Activated naive CD4-positive, alpha-beta T cell treated with anti-CD3 and anti-CD28 coated beads, Interleukin-2, amount 10 ng/mL, durations not matched to agents 7 days and 5 days (primary cell): ENCODE data around the gene CNOT4.
"Not testable (repeated sequence)": the region's sequence is repeated elsewhere in the genome, so short reads cannot be mapped to it uniquely, and the experiment has no call there.

Experiments
- CTCF ChIA-PET: fragments of 350-600 bp; sonication (Branson Sonifier 250); formaldehyde crosslinking; loops from one replicate; lab custom pipeline; 2021; ENCODE audit warnings: antibody characterized with exemption; lab: Charles Lee
- DNase-seq: peaks from one replicate; pipeline ENCODE4 v3.0.0-alpha.2; 2020
- H3K27ac Mint-ChIP-seq: one replicate; pipeline ENCODE4 v1.8.0; 2021; ENCODE audit warnings: mild to moderate bottlenecking, moderate library complexity, mixed read lengths
- H3K27me3 Mint-ChIP-seq: one replicate; pipeline ENCODE4 v1.8.0; 2021; ENCODE audit warnings: mild to moderate bottlenecking, mixed read lengths
- H3K36me3 Mint-ChIP-seq: one replicate; pipeline ENCODE4 v1.8.0; 2021; ENCODE audit warnings: mixed read lengths
- H3K4me1 Mint-ChIP-seq: one replicate; pipeline ENCODE4 v1.8.0; 2021; ENCODE audit warnings: mixed read lengths
- H3K4me3 Mint-ChIP-seq: one replicate; pipeline ENCODE4 v1.8.0; 2021; ENCODE audit warnings: mild to moderate bottlenecking, moderate library complexity, mixed read lengths
- H3K9me3 Mint-ChIP-seq: one replicate; pipeline ENCODE4 v1.8.0; 2021; ENCODE audit warnings: mixed read lengths

Gene CNOT4

GRCh38 chr7:135459951-135460567, 49.8 kb downstream of the CNOT4 start:
- Mint-ChIP-seq H3K9me3 (no peaks in the 10 kb centered on the region), H3K36me3 (peaks cover 4% of the 10 kb centered on the region), H3K27ac (no peak overlapping the region), H3K4me3 (no peak overlapping the region), H3K27me3 (no peaks in the 10 kb centered on the region), H3K4me1 (peaks cover 3% of the 10 kb centered on the region)
- DNase-seq, result no peak
- CTCF ChIA-PET, result interaction anchor here (0.6 kb wide), 1 partner anchor 124 kb away, joined by 3 read pairs; no protein-coding TSS in a partner anchor

GRCh38 chr7:135459076-135459475, 50.8 kb downstream of the CNOT4 start:
- Mint-ChIP-seq H3K36me3 (peaks cover 4% of the 10 kb centered on the region), H3K4me3 (no peak overlapping the region), H3K9me3 (no peaks in the 10 kb centered on the region), H3K4me1 (peaks cover 3% of the 10 kb centered on the region), H3K27me3 (no peaks in the 10 kb centered on the region), H3K27ac (no peak overlapping the region)
- CTCF ChIA-PET, result interaction anchor here (0.6 kb wide), 1 partner anchor 125 kb away, joined by 3 read pairs; no protein-coding TSS in a partner anchor
- no peak for DNase-seq

GRCh38 chr7:135454060-135454459, 55.8 kb downstream of the CNOT4 start:
- Mint-ChIP-seq H3K27me3 (no peaks in the 10 kb centered on the region), H3K9me3 (no peaks in the 10 kb centered on the region), H3K36me3 (no peaks in the 10 kb centered on the region), H3K27ac (no peak overlapping the region), H3K4me3 (no peak overlapping the region), H3K4me1 (peaks cover 5% of the 10 kb centered on the region)
- DNase-seq, result no peak
- CTCF ChIA-PET, result interaction anchor here (0.7 kb wide), 1 partner anchor 1097 kb away, joined by 3 read pairs; no protein-coding TSS in a partner anchor

- no peak overlapping the region for H3K27ac Mint-ChIP-seq
- no peaks in the 10 kb centered on the region for H3K9me3 Mint-ChIP-seq
- H3K27me3 Mint-ChIP-seq, result no peaks in the 10 kb centered on the region
- no peak for DNase-seq
- CTCF ChIA-PET, result no interaction called here
- peaks cover 20% of the 10 kb centered on the region for H3K4me1 Mint-ChIP-seq
- no peak overlapping the region for H3K4me3 Mint-ChIP-seq
- peaks cover 5% of the 10 kb centered on the region for H3K36me3 Mint-ChIP-seq
Measured at GRCh38 chr7:135449436-135449835, 60.5 kb downstream of the CNOT4 start.

GRCh38 chr7:135448753-135449152, 61.1 kb downstream of the CNOT4 start:
- Mint-ChIP-seq H3K4me3 (no peak overlapping the region), H3K4me1 (peaks cover 20% of the 10 kb centered on the region), H3K27me3 (no peaks in the 10 kb centered on the region), H3K9me3 (no peaks in the 10 kb centered on the region), H3K27ac (peak overlapping the region; percentile 6), H3K36me3 (peaks cover 6% of the 10 kb centered on the region)
- DNase-seq, result no peak
- CTCF ChIA-PET, result no interaction called here

GRCh38 chr7:135447748-135448147, 62.2 kb downstream of the CNOT4 start:
- CTCF ChIA-PET, result no interaction called here
- Mint-ChIP-seq H3K27ac (peak overlapping the region; percentile 45), H3K4me3 (no peak overlapping the region), H3K9me3 (no peaks in the 10 kb centered on the region), H3K4me1 (peaks cover 20% of the 10 kb centered on the region), H3K27me3 (no peaks in the 10 kb centered on the region), H3K36me3 (peaks cover 12% of the 10 kb centered on the region)
- DNase-seq, result no peak

GRCh38 chr7:135445690-135446089, 64.2 kb downstream of the CNOT4 start:
- H3K36me3 Mint-ChIP-seq, result peaks cover 12% of the 10 kb centered on the region
- no peak overlapping the region for H3K27ac Mint-ChIP-seq
- CTCF ChIA-PET, result no interaction called here
- H3K27me3 Mint-ChIP-seq, result no peaks in the 10 kb centered on the region
- peaks cover 20% of the 10 kb centered on the region for H3K4me1 Mint-ChIP-seq
- no peaks in the 10 kb centered on the region for H3K9me3 Mint-ChIP-seq
- DNase-seq, result no peak
- H3K4me3 Mint-ChIP-seq, result no peak overlapping the region

GRCh38 chr7:135445266-135445665, 64.6 kb downstream of the CNOT4 start:
- H3K27ac Mint-ChIP-seq, DNase-seq, H3K4me3 Mint-ChIP-seq, H3K9me3 Mint-ChIP-seq, H3K27me3 Mint-ChIP-seq, CTCF ChIA-PET: not testable (repeated sequence)
- Mint-ChIP-seq H3K4me1 (peaks cover 20% of the 10 kb centered on the region), H3K36me3 (peaks cover 12% of the 10 kb centered on the region)

GRCh38 chr7:135441791-135442190, 68.1 kb downstream of the CNOT4 start:
- H3K4me3 Mint-ChIP-seq, result no peak overlapping the region
- no peaks in the 10 kb centered on the region for H3K9me3 Mint-ChIP-seq
- CTCF ChIA-PET, result no interaction called here
- H3K27me3 Mint-ChIP-seq, result no peaks in the 10 kb centered on the region
- peaks cover 26% of the 10 kb centered on the region for H3K36me3 Mint-ChIP-seq
- H3K27ac Mint-ChIP-seq, result no peak overlapping the region
- DNase-seq, result no peak
- peaks cover 3% of the 10 kb centered on the region for H3K4me1 Mint-ChIP-seq

- H3K9me3 Mint-ChIP-seq, result no peaks in the 10 kb centered on the region
- H3K36me3 Mint-ChIP-seq, result peaks cover 36% of the 10 kb centered on the region
- no peaks in the 10 kb centered on the region for H3K27me3 Mint-ChIP-seq
- CTCF ChIA-PET, result no interaction called here
- no peak overlapping the region for H3K4me3 Mint-ChIP-seq
- no peak overlapping the region for H3K27ac Mint-ChIP-seq
- no peak for DNase-seq
- H3K4me1 Mint-ChIP-seq, result peaks cover 4% of the 10 kb centered on the region
Measured at GRCh38 chr7:135434047-135434446, 75.9 kb downstream of the CNOT4 start.

- Mint-ChIP-seq H3K27ac (no peak overlapping the region), H3K4me3 (no peak overlapping the region), H3K9me3 (no peaks in the 10 kb centered on the region), H3K4me1 (peaks cover 4% of the 10 kb centered on the region), H3K36me3 (peaks cover 30% of the 10 kb centered on the region), H3K27me3 (no peaks in the 10 kb centered on the region)
- CTCF ChIA-PET, result no interaction called here
- no peak for DNase-seq
Measured at GRCh38 chr7:135430626-135431025, 79.3 kb downstream of the CNOT4 start.

- peaks cover 9% of the 10 kb centered on the region for H3K4me1 Mint-ChIP-seq
Measured at GRCh38 chr7:135428879-135429278, 81.0 kb downstream of the CNOT4 start.

GRCh38 chr7:135428011-135428410, 81.9 kb downstream of the CNOT4 start:
- Mint-ChIP-seq H3K9me3 (no peaks in the 10 kb centered on the region), H3K4me3 (no peak overlapping the region), H3K4me1 (peaks cover 9% of the 10 kb centered on the region), H3K36me3 (peaks cover 15% of the 10 kb centered on the region), H3K27me3 (no peaks in the 10 kb centered on the region), H3K27ac (no peak overlapping the region)
- no peak for DNase-seq
- CTCF ChIA-PET, result no interaction called here

More at GRCh38 chr7:135428879-135429278, 81.0 kb downstream of the CNOT4 start:
- H3K36me3 Mint-ChIP-seq, result peaks cover 17% of the 10 kb centered on the region
- no peak for DNase-seq
- H3K4me3 Mint-ChIP-seq, result no peak overlapping the region
- CTCF ChIA-PET, result no interaction called here
- H3K27ac Mint-ChIP-seq, result no peak overlapping the region
- no peaks in the 10 kb centered on the region for H3K27me3 Mint-ChIP-seq
- no peaks in the 10 kb centered on the region for H3K9me3 Mint-ChIP-seq

- no peaks in the 10 kb centered on the region for H3K27me3 Mint-ChIP-seq
- no peak for DNase-seq
- H3K4me3 Mint-ChIP-seq, result no peak overlapping the region
- CTCF ChIA-PET, result no interaction called here
- no peak overlapping the region for H3K27ac Mint-ChIP-seq
- no peaks in the 10 kb centered on the region for H3K9me3 Mint-ChIP-seq
- peaks cover 14% of the 10 kb centered on the region for H3K36me3 Mint-ChIP-seq
- peaks cover 9% of the 10 kb centered on the region for H3K4me1 Mint-ChIP-seq
Measured at GRCh38 chr7:135427166-135427565, 82.7 kb downstream of the CNOT4 start.

GRCh38 chr7:135425036-135425435, 84.9 kb downstream of the CNOT4 start:
- Mint-ChIP-seq H3K4me1 (peaks cover 18% of the 10 kb centered on the region), H3K27ac (no peak overlapping the region), H3K4me3 (no peak overlapping the region), H3K36me3 (peaks cover 25% of the 10 kb centered on the region), H3K27me3 (no peaks in the 10 kb centered on the region), H3K9me3 (no peaks in the 10 kb centered on the region)
- CTCF ChIA-PET, result no interaction called here
- no peak for DNase-seq
